ENCODE measurements around the gene BANK1. TPM values are rescaled to one million over a fixed set of nuclear protein-coding genes. Genes with fewer than 3 reads are reported as not detected.

BANK1 gene
- total and polyA plus RNA-seq, 2 of the 8 experiments (the other 6 are each of a cell fraction or from before 2014, with no cell fraction given), result 0.59 to 0.93 TPM

GRCh38 chr4:101790521-101791181, at the start of gene BANK1 (continued):
- TF ChIP-seq MAX (IDR thresholded peaks at IDR 0.05) (peak; percentile 76; the same call in 1 of the 2 replicates), TCF12 (IDR thresholded peaks at IDR 0.05; ENCODE audit: low read depth, low read length) (no peak), KDM1A (IDR thresholded peaks at IDR 0.05; ENCODE audit: borderline replicate concordance, low read length) (no peak), KDM4A (IDR thresholded peaks at IDR 0.05; ENCODE audit: low read depth, low read length, severe bottlenecking) (peak; percentile 77), SP2 (IDR thresholded peaks at IDR 0.05; ENCODE audit: low read length) (no peak), SP1 (IDR thresholded peaks at IDR 0.05; ENCODE audit: low read depth, low read length) (no peak), JUN (IDR thresholded peaks at IDR 0.05; ENCODE audit: low read depth, low read length) (no peak), USF2 (IDR thresholded peaks at IDR 0.05; ENCODE audit: low read length) (no peak), ZNF274 (IDR thresholded peaks at IDR 0.05; ENCODE audit: borderline replicate concordance, extremely low read depth, low read length) (no peak), GTF2F1 (IDR thresholded peaks at IDR 0.05; ENCODE audit: borderline replicate concordance, low read depth, low read length) (no peak), BRCA1 (IDR thresholded peaks at IDR 0.05; ENCODE audit: low read depth, low read length) (no peak), RBBP5 (IDR thresholded peaks at IDR 0.05; ENCODE audit: borderline replicate concordance, low read depth, low read length) (0 out of 2 replicates have a peak, but pooled peaks have one; percentile 65), SIRT6 (IDR thresholded peaks at IDR 0.05; ENCODE audit: low read length) (no peak), GABPA (IDR thresholded peaks at IDR 0.05; ENCODE audit: borderline replicate concordance, insufficient read depth, low read length) (no peak), HDAC2 (IDR thresholded peaks at IDR 0.05; ENCODE audit: borderline replicate concordance in 1 of 2, low read depth in 2 of 2, low read length in 2 of 2) (peak in 1 of 2 experiments; percentile 82; a peak in 1 of 4 replicates), BCL11A (IDR thresholded peaks at IDR 0.05; ENCODE audit: low read depth in 2 of 2, low read length in 2 of 2) (no peak), EGR1 (IDR thresholded peaks at IDR 0.05; ENCODE audit: borderline replicate concordance, low read depth, low read length) (no peak), SIX5 (IDR thresholded peaks at IDR 0.05; ENCODE audit: low read depth, low read length) (no peak), RXRA (IDR thresholded peaks at IDR 0.05; ENCODE audit: insufficient read depth, low read depth, low read length) (no peak), KDM5A (IDR thresholded peaks at IDR 0.05; ENCODE audit: low read length) (no peak), E2F6 (IDR thresholded peaks at IDR 0.05) (peak; percentile 66; the same call in 1 of the 2 replicates), NANOG (IDR thresholded peaks at IDR 0.05; ENCODE audit: insufficient read depth, low read depth, low read length, poor library complexity, severe bottlenecking) (no peak), SAP30 (IDR thresholded peaks at IDR 0.05; ENCODE audit: insufficient read depth, insufficient replicate concordance, low read length) (no peak)
